Measurements from ENCODE around the gene MVK. TPM values are rescaled to one million over a fixed set of nuclear protein-coding genes. Genes with fewer than 3 reads are reported as not detected.

Gene MVK
- total RNA-seq, 2 experiments from 2014 or later: 19.8 to 20.2 TPM

Other genes with a start within 250 kb of the MVK start
- gene MYO1H, start 225.9 kb upstream of the MVK start, total RNA-seq: not detected
- 10 to 100 TPM; 31.1 to 33.4 TPM for gene KCTD10, start 96.5 kb upstream of the MVK start, total RNA-seq
- 10 to 100 TPM; 26.2 to 26.6 TPM for gene UBE3B, start 96.2 kb upstream of the MVK start, total RNA-seq
- gene MMAB, start 290 bp upstream of the MVK start, total RNA-seq: 10 to 100 TPM; 43.8 to 44.9 TPM
- gene FAM222A, start 140.0 kb downstream of the MVK start, total RNA-seq: under 1 TPM; 0.20 to 0.38 TPM